ENCODE data around the gene BCAP31.
A peak's percentile ranks its signal among the peaks of the same experiment; 100 is the strongest.
"Not testable (repeated sequence)": the region's sequence is repeated elsewhere in the genome, so short reads cannot be mapped to it uniquely, and the experiment has no call there.

Gene BCAP31

GRCh38 chrX:153699210-153699783 lies 24.9 kb downstream of the BCAP31 start:
- not testable (repeated sequence) for H3K4me3 Mint-ChIP-seq; ATAC-seq; DNase-seq (ENCODE audit: low spot score in 2 of 2); H3K9me3 Mint-ChIP-seq; H3K4me1 Mint-ChIP-seq; H3K27ac Mint-ChIP-seq
- H3K36me3 Mint-ChIP-seq: peaks cover 35% of the 10 kb centered on the region

- H3K4me3 Mint-ChIP-seq: no peak overlapping the region
- no peak for DNase-seq (ENCODE audit: low spot score in 2 of 2)
- no peak overlapping the region for H3K27ac Mint-ChIP-seq
- no peak for ATAC-seq
- H3K4me1 Mint-ChIP-seq: no peaks in the 10 kb centered on the region
- peaks cover 28% of the 10 kb centered on the region for H3K36me3 Mint-ChIP-seq
- no peaks in the 10 kb centered on the region for H3K9me3 Mint-ChIP-seq
Measured at GRCh38 chrX:153697924-153698865, 26.0 kb downstream of the BCAP31 start.

DNA sequence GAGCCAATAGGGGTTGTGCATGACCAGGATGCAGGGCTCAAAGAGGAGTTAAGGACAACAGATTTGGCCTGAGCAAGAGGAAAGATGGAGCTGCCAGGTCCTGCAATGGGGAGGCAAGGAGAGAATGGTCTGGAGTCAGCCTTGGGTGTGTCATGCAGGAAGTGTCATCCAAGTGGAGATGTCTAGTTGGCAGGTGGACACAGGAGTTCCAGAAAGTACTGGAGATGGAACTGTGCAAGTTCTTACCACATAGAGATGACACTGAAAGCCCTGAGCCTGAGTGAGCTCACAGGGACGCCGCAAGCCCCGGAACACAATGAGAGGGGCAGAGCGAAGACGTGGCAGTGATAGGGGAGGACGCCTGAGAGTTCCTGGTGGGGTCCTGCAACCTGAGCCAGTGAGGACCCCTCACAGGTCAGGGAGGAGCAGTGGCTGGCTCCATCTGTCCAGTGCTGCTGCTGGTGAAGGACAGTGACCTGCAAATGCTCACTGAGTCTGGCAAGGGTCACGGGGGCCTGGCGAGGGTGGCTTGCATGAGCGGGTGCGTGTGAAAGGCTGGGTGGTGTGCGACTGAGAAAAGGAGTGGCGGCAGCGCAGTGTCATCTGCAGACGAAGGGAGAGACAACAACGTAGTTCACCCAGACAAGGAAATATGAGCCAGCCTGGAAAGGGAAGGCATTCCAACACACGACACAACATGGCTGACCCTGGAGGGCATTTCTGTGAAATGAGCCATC lies 27.0 kb downstream of the BCAP31 start:
- H3K9me3 Mint-ChIP-seq; ATAC-seq; H3K4me3 Mint-ChIP-seq; DNase-seq (ENCODE audit: low spot score in 2 of 2); H3K4me1 Mint-ChIP-seq: not testable (repeated sequence)
- Mint-ChIP-seq H3K27ac (peak overlapping the region; percentile 60), H3K36me3 (peaks cover 17% of the 10 kb centered on the region)

DNA sequence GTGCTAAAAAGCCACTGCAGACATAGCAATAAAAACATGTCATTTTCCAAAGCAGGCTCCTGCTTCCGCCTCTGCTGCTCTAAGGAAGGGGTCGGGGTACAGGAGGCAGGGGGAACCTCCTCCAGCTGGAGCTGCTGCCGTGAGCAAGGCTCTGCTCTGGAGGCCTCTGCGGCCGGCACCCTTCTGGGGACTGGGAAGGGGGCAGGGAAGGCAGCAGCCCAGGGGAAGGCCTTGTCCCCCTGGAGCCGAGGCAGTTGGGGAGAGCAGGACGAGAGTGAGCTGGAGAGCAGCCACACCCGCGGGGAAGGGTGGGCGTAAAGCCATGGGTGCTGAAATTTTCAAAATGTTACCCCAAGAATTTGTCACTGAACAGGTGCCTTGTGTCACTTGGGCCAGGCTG lies 27.6 kb downstream of the BCAP31 start:
- H3K4me1 Mint-ChIP-seq; H3K9me3 Mint-ChIP-seq; DNase-seq (ENCODE audit: low spot score in 2 of 2); H3K4me3 Mint-ChIP-seq; ATAC-seq: not testable (repeated sequence)
- H3K36me3 Mint-ChIP-seq: peaks cover 13% of the 10 kb centered on the region
- H3K27ac Mint-ChIP-seq: peak overlapping the region; percentile 60

GRCh38 chrX:153696100-153696499 lies 28.1 kb downstream of the BCAP31 start:
- Mint-ChIP-seq H3K4me1 (no peaks in the 10 kb centered on the region), H3K4me3 (no peak overlapping the region), H3K27ac (no peak overlapping the region), H3K36me3 (peaks cover 10% of the 10 kb centered on the region), H3K9me3 (no peaks in the 10 kb centered on the region)
- DNase-seq (ENCODE audit: low spot score in 2 of 2) (no peak), ATAC-seq (no peak)

GRCh38 chrX:153694687-153695270 lies 29.4 kb downstream of the BCAP31 start:
- H3K27ac Mint-ChIP-seq: no peak overlapping the region
- H3K9me3 Mint-ChIP-seq: no peaks in the 10 kb centered on the region
- no peaks in the 10 kb centered on the region for H3K4me1 Mint-ChIP-seq
- DNase-seq (ENCODE audit: low spot score in 2 of 2) (no peak), ATAC-seq (no peak)
- no peak overlapping the region for H3K4me3 Mint-ChIP-seq
- H3K36me3 Mint-ChIP-seq: no peaks in the 10 kb centered on the region

DNA sequence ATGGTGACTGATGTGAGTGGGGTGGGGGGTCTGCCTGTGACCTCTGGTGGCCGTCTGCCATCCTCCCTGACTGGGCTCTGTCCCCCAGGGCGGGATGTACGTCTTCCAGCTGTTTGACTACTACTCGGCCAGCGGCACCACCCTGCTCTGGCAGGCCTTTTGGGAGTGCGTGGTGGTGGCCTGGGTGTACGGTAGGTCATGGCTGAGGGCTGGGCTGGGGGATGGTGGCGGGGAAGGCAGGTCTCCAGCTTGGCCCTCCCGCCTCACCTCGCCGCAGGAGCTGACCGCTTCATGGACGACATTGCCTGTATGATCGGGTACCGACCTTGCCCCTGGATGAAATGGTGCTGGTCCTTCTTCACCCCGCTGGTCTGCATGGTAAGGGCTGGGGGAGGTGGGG lies 29.9 kb downstream of the BCAP31 start:
- not testable (repeated sequence) for DNase-seq (ENCODE audit: low spot score in 2 of 2); H3K36me3 Mint-ChIP-seq; ATAC-seq; H3K27ac Mint-ChIP-seq; H3K4me1 Mint-ChIP-seq; H3K9me3 Mint-ChIP-seq; H3K4me3 Mint-ChIP-seq

- Mint-ChIP-seq H3K9me3 (no peaks in the 10 kb centered on the region), H3K36me3 (no peaks in the 10 kb centered on the region), H3K4me1 (no peaks in the 10 kb centered on the region), H3K4me3 (no peak overlapping the region), H3K27ac (no peak overlapping the region)
- ATAC-seq (no peak), DNase-seq (ENCODE audit: low spot score in 2 of 2) (no peak)
Measured at GRCh38 chrX:153693216-153694086, 30.7 kb downstream of the BCAP31 start.

DNA sequence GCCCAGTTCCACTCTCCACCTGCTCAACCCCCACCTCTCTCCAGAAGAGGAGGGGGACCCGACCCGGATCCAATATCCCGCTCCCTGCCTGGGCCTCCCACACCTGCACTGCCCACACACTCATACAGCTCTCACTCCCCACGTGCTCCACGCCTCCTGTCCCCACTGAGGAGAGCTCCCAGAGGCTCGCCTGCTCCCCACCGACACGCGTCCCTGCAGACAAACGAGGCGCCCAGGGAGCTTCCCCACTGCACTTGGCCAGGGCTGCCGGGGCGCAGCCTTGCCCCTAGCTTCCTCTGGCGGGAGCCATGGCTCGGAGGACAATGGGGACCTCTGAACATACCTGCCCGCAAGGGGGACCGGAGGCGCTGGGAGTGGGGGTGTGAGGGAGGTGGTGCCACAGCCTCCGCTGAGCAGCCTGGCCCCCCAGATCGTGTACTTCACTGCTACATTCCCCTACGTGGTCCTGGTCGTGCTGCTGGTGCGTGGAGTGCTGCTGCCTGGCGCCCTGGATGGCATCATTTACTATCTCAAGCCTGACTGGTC lies 31.5 kb downstream of the BCAP31 start:
- DNase-seq (ENCODE audit: low spot score in 2 of 2) (no peak), ATAC-seq (no peak)
- no peaks in the 10 kb centered on the region for H3K36me3 Mint-ChIP-seq
- H3K9me3 Mint-ChIP-seq: no peaks in the 10 kb centered on the region
- H3K4me1 Mint-ChIP-seq: no peaks in the 10 kb centered on the region
- no peak overlapping the region for H3K27ac Mint-ChIP-seq
- no peak overlapping the region for H3K4me3 Mint-ChIP-seq

- no peaks in the 10 kb centered on the region for H3K36me3 Mint-ChIP-seq
- no peaks in the 10 kb centered on the region for H3K9me3 Mint-ChIP-seq
- ATAC-seq (no peak), DNase-seq (ENCODE audit: low spot score in 2 of 2) (no peak)
- no peak overlapping the region for H3K27ac Mint-ChIP-seq
- H3K4me1 Mint-ChIP-seq: no peaks in the 10 kb centered on the region
- no peak overlapping the region for H3K4me3 Mint-ChIP-seq
Measured at GRCh38 chrX:153692003-153692402, 32.2 kb downstream of the BCAP31 start.

GRCh38 chrX:153691032-153691827 lies 33.0 kb downstream of the BCAP31 start:
- H3K36me3 Mint-ChIP-seq; DNase-seq (ENCODE audit: low spot score in 2 of 2); H3K4me1 Mint-ChIP-seq; H3K27ac Mint-ChIP-seq; H3K4me3 Mint-ChIP-seq; H3K9me3 Mint-ChIP-seq; ATAC-seq: not testable (repeated sequence)

DNA sequence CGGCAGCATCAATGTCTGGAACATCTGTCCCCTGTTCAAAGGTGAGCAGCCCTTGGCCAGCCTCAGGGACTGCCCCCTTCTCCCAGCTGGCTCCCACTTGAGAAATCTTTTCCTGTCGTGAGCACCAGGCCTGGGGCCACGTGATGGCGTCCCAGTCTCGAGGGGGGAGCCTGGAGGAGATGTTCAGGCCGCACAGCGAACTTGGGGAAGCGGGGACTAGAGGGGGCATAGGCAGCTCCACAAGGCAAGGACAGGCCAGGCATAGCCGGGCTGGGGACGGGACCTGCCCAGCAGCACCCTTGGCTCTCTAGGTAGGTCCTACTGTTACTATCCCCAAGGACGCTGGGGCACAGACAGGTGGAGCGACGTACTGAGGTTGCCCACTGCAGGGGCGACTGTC lies 33.7 kb downstream of the BCAP31 start:
- Mint-ChIP-seq H3K36me3 (no peaks in the 10 kb centered on the region), H3K4me3 (no peak overlapping the region), H3K4me1 (no peaks in the 10 kb centered on the region)

GRCh38 chrX:153689654-153690465 lies 34.3 kb downstream of the BCAP31 start:
- ATAC-seq: no peak
- H3K4me1 Mint-ChIP-seq: no peaks in the 10 kb centered on the region
- H3K4me3 Mint-ChIP-seq: no peak overlapping the region
- H3K36me3 Mint-ChIP-seq: no peaks in the 10 kb centered on the region
- no peak for DNase-seq (ENCODE audit: low spot score in 2 of 2)
- H3K27ac Mint-ChIP-seq: no peak overlapping the region
- H3K9me3 Mint-ChIP-seq: no peaks in the 10 kb centered on the region

More for the DNA sequence above, 33.7 kb downstream of the BCAP31 start:
- Mint-ChIP-seq H3K9me3 (no peaks in the 10 kb centered on the region), H3K27ac (no peak overlapping the region)
- DNase-seq (ENCODE audit: low spot score in 2 of 2): no peak
- no peak for ATAC-seq
